AG04449 (cell line): ENCODE data around the gene COTL1.

Experiments
- CTCF ChIA-PET: fragments of 350-600 bp; formaldehyde crosslinking; extraction: SDS; loops from one replicate; lab custom pipeline; 2021; ENCODE audit warnings: antibody characterized with exemption; lab: Yijun Ruan, JAX
- POLR2A ChIA-PET: fragments of 400-600, 350-600 bp; formaldehyde crosslinking; extraction: SDS; loops from one replicate; lab custom pipeline; 2020; ENCODE audit warnings: antibody characterized with exemption, inconsistent platforms; lab: Yijun Ruan, JAX
- DNase-seq: peaks from one replicate; pipeline ENCODE4 v3.0.0-alpha.2; 2010; ENCODE audit warnings: low read depth, low spot score
- H3K4me3 ChIP-seq: 2 replicates; pipeline ENCODE4 v1.5.1; 2011; ENCODE audit warnings: low read depth, mild to moderate bottlenecking, control low read depth, low read length
- CTCF ChIP-seq: IDR thresholded peaks from one replicate; pipeline ENCODE4 v1.5.1; 2011; ENCODE audit warnings: mild to moderate bottlenecking, moderate library complexity, low read length, control low read depth, inconsistent platforms; ENCODE audit not compliant: insufficient read depth; ENCODE audit errors: missing control alignments

Gene COTL1

GRCh38 chr16:84574191-84574590, 43.7 kb downstream of the COTL1 start:
- TF ChIP-seq CTCF = no peak
- H3K4me3 ChIP-seq = no peak overlapping the region
- CTCF ChIA-PET = interaction anchor here (1.3 to 1.5 kb wide), 2 partner anchors 11 to 63 kb away, joined by 3 to 6 read pairs; no protein-coding TSS in a partner anchor
- DNase-seq = no peak
- POLR2A ChIA-PET = no interaction called here

- ChIA-PET POLR2A (no interaction called here), CTCF (no interaction called here)
- no peak overlapping the region for H3K4me3 ChIP-seq
- no peak for DNase-seq
- no peak for TF ChIP-seq CTCF
Measured at GRCh38 chr16:84572096-84572495, 45.8 kb downstream of the COTL1 start.

GRCh38 chr16:84571506-84571905, 46.4 kb downstream of the COTL1 start:
- DNase-seq = no peak
- H3K4me3 ChIP-seq = no peak overlapping the region
- ChIA-PET CTCF (no interaction called here), POLR2A (no interaction called here)
- TF ChIP-seq CTCF = no peak

- ChIA-PET POLR2A (no interaction called here), CTCF (interaction anchor here (1.3 to 1.4 kb wide), 2 partner anchors 60 to 294 kb away, joined by 3 to 4 read pairs; no protein-coding TSS in a partner anchor)
- no peak for DNase-seq
- TF ChIP-seq CTCF = no peak
- H3K4me3 ChIP-seq = no peak overlapping the region
Measured at GRCh38 chr16:84570739-84571403, 47.0 kb downstream of the COTL1 start.

- no peak overlapping the region for H3K4me3 ChIP-seq
- CTCF ChIA-PET = interaction anchor here (1.1 to 1.4 kb wide), 4 partner anchors 51 to 292 kb away, joined by 3 to 4 read pairs (median 3); no protein-coding TSS in a partner anchor
- no peak for TF ChIP-seq CTCF
- no peak for DNase-seq
- POLR2A ChIA-PET = no interaction called here
Measured at GRCh38 chr16:84569382-84569987, 48.4 kb downstream of the COTL1 start.

GRCh38 chr16:84568066-84568465, 49.8 kb downstream of the COTL1 start:
- DNase-seq = no peak
- CTCF ChIA-PET = interaction anchor here (0.7 to 1.1 kb wide), 2 partner anchors 57 to 143 kb away, joined by 3 read pairs; no protein-coding TSS in a partner anchor

More at GRCh38 chr16:84568066-84568465, 49.8 kb downstream of the COTL1 start:
- POLR2A ChIA-PET = no interaction called here
- TF ChIP-seq CTCF = no peak
- no peak overlapping the region for H3K4me3 ChIP-seq
